Thyroid gland (tissue), 4 donors: ENCODE results near the gene RPL3. TPM values are rescaled to one million over a fixed set of nuclear protein-coding genes. Genes with fewer than 3 reads are reported as not detected.

Source experiments
- DNase-seq, 2 donors: peaks; one replicate each; pipeline ENCODE4 v3.0.0-alpha.2; 2019
- H3K27ac ChIP-seq, 3 donors: fragments of 200-600 bp; sonication (generic); 1 replicate in 2 of 3; 2 replicates in 1 of 3; pipeline ENCODE4 v1.5.1; 2016 to 2019; ENCODE audit warnings: mild to moderate bottlenecking in 1 of 3, moderate library complexity in 1 of 3
- H3K27me3 ChIP-seq: fragments of 200-600 bp; sonication (generic); one replicate; pipeline ENCODE4 v1.5.1; 2019
- H3K36me3 ChIP-seq, 2 donors: fragments of 200-600 bp; sonication (generic); one replicate each; pipeline ENCODE4 v1.5.1; 2016 to 2019
- H3K4me1 ChIP-seq, 2 donors: fragments of 200-600 bp; sonication (generic); one replicate each; pipeline ENCODE4 v1.5.1; 2017 to 2019
- H3K4me3 ChIP-seq, 3 donors: fragments of 200-600 bp; sonication (generic); replicated peaks in 1 of 3; 1 replicate in 2 of 3; 2 replicates in 1 of 3; pipeline ENCODE4 v1.5.1; 2016; ENCODE audit warnings: mild to moderate bottlenecking in 1 of 3
- H3K9me3 ChIP-seq: fragments of 200-600 bp; sonication (generic); one replicate; pipeline ENCODE4 v1.5.1; 2017
- POLR2A ChIP-seq, 2 donors: fragments of 450-650 bp; IDR thresholded peaks; one replicate each; pipeline ENCODE4 v1.6.1; 2017; ENCODE audit warnings: antibody characterized with exemption in 2 of 2, mild to moderate bottlenecking in 2 of 2, moderate library complexity in 1 of 2
- WGBS, 2 donors: methylation state at CpG; one replicate each; pipeline ENCODE4 v1.1.5; 2017; 5-methylcytosine and 5-hydroxymethylcytosine counted together
- intact Hi-C: fragments of 100-400 bp; cut with DNase I; formaldehyde crosslinking; loops from one replicate; pipeline ENCODE4 v1.15.1; 2023
- total RNA-seq, 4 donors: library from RNA; depleted of rRNA; stranded (reverse); fragments of >200 nt; gene quantifications; one replicate each; pipeline ENCODE4 v1.2.3, GENCODE V29; 2016
- TF ChIP-seq, protein P1 (sequence below), 6 experiments: fragments of 200-600 bp in 3 of 6; fragments of 450-650 bp in 3 of 6; sonication (generic) in 3 of 6; IDR thresholded peaks; one replicate each; pipeline ENCODE4 v1.5.1; 2016 to 2019; ENCODE audit warnings: antibody characterized with exemption in 6 of 6, mild to moderate bottlenecking in 2 of 6, inconsistent platforms in 1 of 6, moderate library complexity in 1 of 6

RPL3 gene
- total RNA-seq, 4 donors from 2014 or later: 1,451 to 2,031 (median 1,880) TPM

DNA sequence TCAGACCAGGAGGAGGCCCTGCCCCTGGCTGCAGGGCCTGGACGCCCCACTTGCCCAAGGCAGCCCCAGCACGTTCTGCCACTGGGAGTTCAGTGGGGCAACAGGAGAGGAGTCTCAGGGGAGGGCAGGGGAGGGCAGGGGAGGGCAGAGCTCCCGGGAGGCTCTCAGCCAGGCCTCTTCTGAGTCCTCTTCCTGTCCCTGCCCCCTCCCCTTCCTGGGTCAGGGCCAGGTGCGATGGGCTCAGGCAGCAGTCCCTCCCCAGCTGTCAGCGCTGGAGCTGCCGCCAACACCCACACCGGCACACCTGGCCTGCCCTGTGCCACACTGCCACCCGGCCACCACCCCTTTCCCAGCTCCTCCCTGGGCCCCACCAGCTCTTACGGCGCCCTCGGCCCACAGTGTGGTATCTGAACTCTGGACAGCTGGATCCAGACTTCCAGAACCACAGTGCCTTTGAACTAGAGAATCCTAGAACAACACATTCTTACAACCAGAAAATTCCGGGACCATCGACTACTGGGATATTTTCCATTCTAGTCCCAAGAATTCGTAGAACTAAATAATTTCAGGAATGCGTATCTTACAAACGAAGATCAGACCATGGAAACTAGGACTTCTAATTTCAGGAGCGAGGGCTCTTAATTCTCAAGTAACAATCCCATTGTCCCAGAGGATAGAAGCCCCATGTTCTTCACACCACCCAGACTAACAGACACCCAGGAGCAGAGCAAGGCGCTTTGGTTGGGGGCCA lies 21.8 kb downstream of the RPL3 start:
- WGBS, 2 donors: 53 to 54% methylated on average over 14 of the region's 18 CpGs
- DNase-seq: peak; percentile 43 to 60

DNA sequence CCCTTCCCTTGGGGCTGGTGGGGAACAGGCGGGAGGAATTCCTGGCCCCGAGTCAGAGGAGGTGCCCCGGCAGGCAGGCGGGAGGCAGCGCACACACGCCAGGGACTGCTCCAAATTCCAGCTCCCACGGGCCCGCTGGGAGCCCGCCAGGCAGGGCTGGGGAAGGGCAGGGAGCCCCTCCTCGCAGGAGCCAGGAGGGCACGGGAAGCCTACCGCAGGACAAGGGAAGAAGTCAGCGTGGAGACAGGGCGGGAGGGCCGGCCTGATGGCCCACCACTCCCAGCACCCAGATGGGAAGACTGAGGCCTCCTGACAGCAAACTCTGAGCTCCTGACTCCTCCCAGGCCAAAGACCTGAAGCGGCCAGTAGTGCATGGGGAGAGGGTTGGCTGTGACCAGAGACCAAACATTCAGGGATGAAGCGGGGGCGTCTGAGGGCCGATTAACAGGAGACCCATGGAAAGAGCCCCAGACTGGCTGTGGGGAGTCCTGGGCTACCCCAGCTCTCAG lies 22.4 kb downstream of the RPL3 start:
- intact Hi-C loops: loop anchor here (10.0 kb wide), 1 partner anchor 52 kb away; the partner anchor contains the start of gene PDGFB
- no peaks in the 10 kb centered on the region for H3K27me3 ChIP-seq
- peaks cover 12 to 35% of the 10 kb centered on the region in 2 donors for H3K4me1 ChIP-seq

More for the DNA sequence above, 21.8 kb downstream of the RPL3 start:
- Histone ChIP-seq H3K4me3 (no peak overlapping the region), H3K36me3 (no peaks in the 10 kb centered on the region), H3K9me3 (no peaks in the 10 kb centered on the region), H3K4me1 (peaks cover 11 to 28% of the 10 kb centered on the region in 2 donors), H3K27ac (peak overlapping the region in 1 of 3 donors; percentile 45), H3K27me3 (no peaks in the 10 kb centered on the region)
- TF ChIP-seq, protein P1, sequence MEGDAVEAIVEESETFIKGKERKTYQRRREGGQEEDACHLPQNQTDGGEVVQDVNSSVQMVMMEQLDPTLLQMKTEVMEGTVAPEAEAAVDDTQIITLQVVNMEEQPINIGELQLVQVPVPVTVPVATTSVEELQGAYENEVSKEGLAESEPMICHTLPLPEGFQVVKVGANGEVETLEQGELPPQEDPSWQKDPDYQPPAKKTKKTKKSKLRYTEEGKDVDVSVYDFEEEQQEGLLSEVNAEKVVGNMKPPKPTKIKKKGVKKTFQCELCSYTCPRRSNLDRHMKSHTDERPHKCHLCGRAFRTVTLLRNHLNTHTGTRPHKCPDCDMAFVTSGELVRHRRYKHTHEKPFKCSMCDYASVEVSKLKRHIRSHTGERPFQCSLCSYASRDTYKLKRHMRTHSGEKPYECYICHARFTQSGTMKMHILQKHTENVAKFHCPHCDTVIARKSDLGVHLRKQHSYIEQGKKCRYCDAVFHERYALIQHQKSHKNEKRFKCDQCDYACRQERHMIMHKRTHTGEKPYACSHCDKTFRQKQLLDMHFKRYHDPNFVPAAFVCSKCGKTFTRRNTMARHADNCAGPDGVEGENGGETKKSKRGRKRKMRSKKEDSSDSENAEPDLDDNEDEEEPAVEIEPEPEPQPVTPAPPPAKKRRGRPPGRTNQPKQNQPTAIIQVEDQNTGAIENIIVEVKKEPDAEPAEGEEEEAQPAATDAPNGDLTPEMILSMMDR (IDR thresholded peaks at IDR 0.05): no peak
- TF ChIP-seq POLR2A (IDR thresholded peaks at IDR 0.05): no peak
- intact Hi-C loops: loop anchor here (10.0 kb wide), 1 partner anchor 53 kb away; the partner anchor contains the start of gene PDGFB

DNA sequence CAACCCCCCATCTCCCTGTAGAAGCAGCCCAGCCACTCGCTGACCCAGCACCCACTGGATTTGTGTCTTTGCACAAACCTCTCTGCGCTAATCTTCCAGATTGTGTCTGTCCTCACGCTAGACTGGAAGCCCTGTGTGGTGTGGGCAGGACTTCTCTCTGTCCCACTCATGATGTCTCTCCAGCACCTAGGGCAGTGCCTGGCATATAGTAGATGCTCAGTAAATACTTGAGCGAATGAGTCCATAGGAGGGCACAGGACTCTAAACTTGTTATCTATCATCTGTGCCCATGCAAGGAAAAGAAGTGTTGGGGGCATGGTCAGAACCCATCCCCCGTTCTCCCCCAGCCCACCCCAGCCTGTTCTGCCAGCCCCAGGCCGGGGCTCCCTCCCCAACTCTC lies 22.9 kb downstream of the RPL3 start:
- 92 to 93% methylated on average over 6 of the region's 6 CpGs for WGBS, 2 donors
- Histone ChIP-seq H3K4me3 (no peak overlapping the region), H3K27ac (peak overlapping the region in 1 of 3 donors; percentile 23), H3K4me1 (peaks cover 16 to 40% of the 10 kb centered on the region in 2 donors), H3K36me3 (no peaks in the 10 kb centered on the region), H3K27me3 (no peaks in the 10 kb centered on the region), H3K9me3 (no peaks in the 10 kb centered on the region)
- TF ChIP-seq, protein P1 (IDR thresholded peaks at IDR 0.05): no peak
- no peak for DNase-seq
- intact Hi-C loops: loop anchor here (10.0 kb wide), 1 partner anchor 52 kb away; the partner anchor contains the start of gene PDGFB

More for the DNA sequence above, 22.4 kb downstream of the RPL3 start:
- Histone ChIP-seq H3K4me3 (no peak overlapping the region), H3K9me3 (no peaks in the 10 kb centered on the region), H3K27ac (peak overlapping the region in 1 of 3 donors; percentile 23), H3K36me3 (no peaks in the 10 kb centered on the region)
- TF ChIP-seq, protein P1 (IDR thresholded peaks at IDR 0.05): no peak
- TF ChIP-seq POLR2A (IDR thresholded peaks at IDR 0.05): no peak
- WGBS, 2 donors: 45 to 51% methylated on average over 12 to 14 of the region's 19 CpGs
- no peak for DNase-seq

DNA sequence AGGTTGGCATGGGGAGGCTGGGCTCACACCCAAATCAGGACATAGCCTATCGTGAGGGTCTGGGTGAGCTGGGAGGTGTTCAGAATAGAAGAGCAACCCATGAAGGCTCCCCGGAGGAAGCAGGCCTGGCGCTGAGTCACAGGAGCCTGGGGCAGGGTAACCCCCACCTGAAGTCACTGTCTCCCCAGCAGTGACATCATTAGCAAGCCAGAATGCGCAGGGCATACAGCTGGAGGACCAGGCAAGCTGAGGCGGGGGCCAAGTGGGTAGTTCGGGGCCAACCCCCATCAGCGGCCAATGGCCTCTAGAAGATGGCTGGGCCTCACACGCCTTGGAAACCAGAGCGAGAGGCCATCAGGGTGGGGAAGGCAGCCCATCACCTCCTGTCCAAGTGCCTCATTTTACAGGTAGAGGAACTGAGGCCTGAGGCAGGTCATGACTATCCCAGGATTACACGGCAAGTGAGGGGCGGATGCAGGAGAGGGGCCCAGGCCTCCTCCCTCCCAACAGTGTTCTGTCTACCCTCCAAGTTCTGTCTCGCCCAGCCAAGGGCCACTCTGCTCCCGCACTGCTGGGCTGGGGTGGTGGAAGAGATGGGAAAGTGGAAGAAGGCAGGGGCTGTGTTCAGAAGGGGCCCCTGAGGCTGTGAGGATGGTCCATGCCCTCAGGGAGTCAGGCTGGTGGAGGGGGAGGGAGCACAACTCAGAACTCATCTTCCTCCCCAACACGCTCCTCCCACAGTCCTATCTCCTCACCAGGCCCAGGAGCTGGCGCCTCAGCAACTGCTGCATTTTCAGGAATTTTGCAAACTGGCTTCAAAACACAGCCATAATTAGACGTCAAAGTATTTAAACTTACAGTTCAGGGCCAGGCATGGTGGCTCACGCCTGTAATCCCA lies 24.6 kb downstream of the RPL3 start:
- H3K9me3 ChIP-seq: no peaks in the 10 kb centered on the region
- no peak overlapping the region for H3K4me3 ChIP-seq
- 91 to 96% methylated on average over 14 to 17 of the region's 17 CpGs for WGBS, 2 donors
- no peaks in the 10 kb centered on the region for H3K36me3 ChIP-seq
- DNase-seq: no peak
- H3K27me3 ChIP-seq: no peaks in the 10 kb centered on the region
- TF ChIP-seq, protein P1 (IDR thresholded peaks at IDR 0.05): no peak
- no peak for TF ChIP-seq POLR2A (IDR thresholded peaks at IDR 0.05)
- intact Hi-C loops: loop anchor here (10.0 kb wide), 1 partner anchor 50 kb away; the partner anchor contains the start of gene PDGFB
- peaks cover 16 to 46% of the 10 kb centered on the region in 2 donors for H3K4me1 ChIP-seq
- no peak overlapping the region for H3K27ac ChIP-seq
